Measurements from ENCODE around the gene TAX1BP3. TPM values are rescaled to one million over a fixed set of nuclear protein-coding genes. Genes with fewer than 3 reads are reported as not detected.
A peak's percentile ranks its signal among the peaks of the same experiment; 100 is the strongest.

Gene TAX1BP3
- total and polyA plus RNA-seq, 12 donors: 32.1 to 311 (median 158) TPM

GRCh38 chr17:3685174-3685573 lies 16.8 kb upstream of the TAX1BP3 start:
- H3K27ac ChIP-seq: no peak overlapping the region
- WGBS, 4 donors: 19 to 57% (median 27%) methylated on average over 5 to 13 of the region's 13 CpGs
- no peak overlapping the region for H3K4me3 ChIP-seq
- TF ChIP-seq CTCF (IDR thresholded peaks at IDR 0.05) (no peak), POLR2A (IDR thresholded peaks at IDR 0.05) (no peak)
- H3K36me3 ChIP-seq (replicated peaks in 1 of 2): no peaks in the 10 kb centered on the region
- H3K27me3 ChIP-seq: peaks cover 4% of the 10 kb centered on the region
- no peak for DNase-seq
- no peaks in the 10 kb centered on the region for H3K9me3 ChIP-seq (replicated peaks in 1 of 3)
- intact Hi-C loops (cut with DNase I): no loop called here
- H3K4me1 ChIP-seq (replicated peaks in 1 of 2): no peaks in the 10 kb centered on the region

- Histone ChIP-seq H3K27me3 (peaks cover 4% of the 10 kb centered on the region), H3K4me1 (replicated peaks in 1 of 2) (peaks cover 4 to 7% of the 10 kb centered on the region in 2 donors), H3K27ac (no peak overlapping the region), H3K4me3 (no peak overlapping the region), H3K36me3 (replicated peaks in 1 of 2) (no peaks in the 10 kb centered on the region), H3K9me3 (replicated peaks in 1 of 3) (no peaks in the 10 kb centered on the region)
- DNase-seq: peak in 2 of 7 donors; percentile 18 to 34
- TF ChIP-seq CTCF (IDR thresholded peaks at IDR 0.05) (peak; percentile 59 to 89 (median 83)), POLR2A (IDR thresholded peaks at IDR 0.05) (no peak)
- intact Hi-C loops (cut with DNase I): no loop called here
- 26 to 39% (median 34%) methylated on average over 9 to 10 of the region's 10 CpGs for WGBS, 4 donors
These were observed 14.7 kb upstream of the TAX1BP3 start for GRCh38 chr17:3683054-3683511.

- DNase-seq: peak in 1 of 7 donors; percentile 14
- intact Hi-C loops (cut with DNase I): no loop called here
- no peak overlapping the region for H3K4me3 ChIP-seq
- 75 to 86% (median 82%) methylated on average over 9 to 12 of the region's 12 CpGs for WGBS, 4 donors
- no peak overlapping the region for H3K27ac ChIP-seq
- H3K27me3 ChIP-seq: peaks cover 4% of the 10 kb centered on the region
- no peaks in the 10 kb centered on the region for H3K9me3 ChIP-seq (replicated peaks in 1 of 3)
- TF ChIP-seq CTCF (IDR thresholded peaks at IDR 0.05) (no peak), POLR2A (IDR thresholded peaks at IDR 0.05) (no peak)
- H3K4me1 ChIP-seq (replicated peaks in 1 of 2): peaks cover 4 to 7% of the 10 kb centered on the region in 2 donors
- no peaks in the 10 kb centered on the region for H3K36me3 ChIP-seq (replicated peaks in 1 of 2)
These were observed 13.7 kb upstream of the TAX1BP3 start for GRCh38 chr17:3682033-3682432.

GRCh38 chr17:3681565-3681964 lies 13.2 kb upstream of the TAX1BP3 start:
- TF ChIP-seq CTCF (IDR thresholded peaks at IDR 0.05) (no peak), POLR2A (IDR thresholded peaks at IDR 0.05) (no peak)
- Histone ChIP-seq H3K27me3 (peaks cover 4% of the 10 kb centered on the region), H3K9me3 (replicated peaks in 1 of 3) (no peaks in the 10 kb centered on the region), H3K4me3 (no peak overlapping the region), H3K36me3 (replicated peaks in 1 of 2) (no peaks in the 10 kb centered on the region), H3K27ac (no peak overlapping the region), H3K4me1 (replicated peaks in 1 of 2) (peaks cover 4 to 7% of the 10 kb centered on the region in 2 donors)
- DNase-seq: no peak
- intact Hi-C loops (cut with DNase I): no loop called here
- WGBS, 4 donors: 72 to 79% (median 76%) methylated on average over 20 of the region's 20 CpGs

Measured in adrenal gland (tissue), 12 donors.